ENCODE measurements around the gene PITPNM1.
A peak's percentile ranks its signal among the peaks of the same experiment; 100 is the strongest.
"Not testable (repeated sequence)": the region's sequence is repeated elsewhere in the genome, so short reads cannot be mapped to it uniquely, and the experiment has no call there.

PITPNM1 gene

GRCh38 chr11:67522844-67523555 is 17.8 kb upstream of the PITPNM1 start, which contains the start of gene CABP2:
TSS of gene CABP2 (minus strand) at chr11:67523446. CDS start at chr11:67523326, 120 bp downstream.
- no peak for DNase-seq

- DNase-seq: no peak
These were observed 17.2 kb upstream of the PITPNM1 start for GRCh38 chr11:67522338-67522737.

DNA sequence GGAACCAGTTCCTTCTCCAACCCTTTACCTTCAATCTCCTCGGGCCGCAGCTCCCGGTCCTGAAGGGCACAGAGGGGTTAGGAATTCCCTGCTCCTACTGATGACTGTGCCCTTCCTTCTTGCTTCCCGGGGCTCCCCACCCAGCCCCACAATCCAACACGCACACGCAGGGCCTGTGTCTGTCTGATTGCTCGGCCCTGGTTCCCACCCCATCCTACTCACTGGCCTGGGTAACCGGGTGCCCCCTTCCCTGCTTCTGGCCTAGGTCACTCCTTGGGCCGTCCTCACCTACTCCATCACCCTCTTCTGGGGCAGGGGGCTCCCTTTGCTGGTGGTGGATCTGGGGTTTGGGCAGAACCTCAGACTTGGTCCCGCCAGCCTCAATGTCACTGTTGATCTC is 16.8 kb upstream of the PITPNM1 start:
- no peak for DNase-seq

DNA sequence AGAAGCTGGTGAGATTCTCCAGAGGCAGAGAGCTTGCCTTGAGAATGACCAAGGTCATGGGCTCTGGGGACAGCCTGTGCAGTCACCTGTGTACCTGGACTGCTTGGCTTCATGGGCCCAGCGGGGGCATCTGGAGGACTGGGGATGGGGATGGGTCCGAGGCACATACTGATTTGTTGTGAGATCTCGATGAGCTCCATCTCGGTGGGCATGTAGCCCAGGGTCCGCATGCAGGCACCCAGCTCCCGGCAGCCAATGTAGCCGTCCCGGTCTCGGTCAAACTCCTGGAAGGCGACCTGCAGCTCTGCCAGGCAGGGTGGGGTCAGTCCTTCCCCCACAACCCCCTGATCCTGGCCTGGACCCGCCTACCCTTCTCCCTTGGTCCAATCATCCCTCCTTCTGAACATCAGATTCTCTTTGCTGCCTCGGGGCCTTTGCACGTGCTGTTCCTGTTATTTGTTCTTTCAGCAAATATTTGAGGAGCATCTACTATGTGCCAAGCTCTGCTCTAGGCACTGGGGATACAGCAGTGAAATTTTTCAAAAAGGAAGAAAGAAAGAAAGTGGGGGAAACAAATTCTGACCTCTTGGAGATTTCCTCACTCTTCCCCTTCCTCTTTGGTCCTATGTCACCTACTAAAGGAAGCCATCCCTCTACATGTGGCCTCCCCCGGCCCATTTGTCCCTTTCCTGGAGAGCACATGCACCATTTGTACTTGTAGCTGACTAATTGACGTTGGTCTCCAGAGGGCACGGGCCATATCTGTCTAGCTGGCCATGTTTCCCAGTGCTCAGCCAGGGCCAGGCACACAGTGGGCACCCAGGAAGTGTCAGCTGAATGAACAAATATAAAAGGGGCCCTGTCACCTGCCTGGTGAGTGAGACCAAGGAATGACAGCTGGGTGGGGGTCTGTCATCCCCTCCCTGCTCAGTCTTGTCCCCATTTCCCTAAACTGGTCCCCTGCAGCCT is 16.0 kb upstream of the PITPNM1 start:
- no peak for DNase-seq

DNA sequence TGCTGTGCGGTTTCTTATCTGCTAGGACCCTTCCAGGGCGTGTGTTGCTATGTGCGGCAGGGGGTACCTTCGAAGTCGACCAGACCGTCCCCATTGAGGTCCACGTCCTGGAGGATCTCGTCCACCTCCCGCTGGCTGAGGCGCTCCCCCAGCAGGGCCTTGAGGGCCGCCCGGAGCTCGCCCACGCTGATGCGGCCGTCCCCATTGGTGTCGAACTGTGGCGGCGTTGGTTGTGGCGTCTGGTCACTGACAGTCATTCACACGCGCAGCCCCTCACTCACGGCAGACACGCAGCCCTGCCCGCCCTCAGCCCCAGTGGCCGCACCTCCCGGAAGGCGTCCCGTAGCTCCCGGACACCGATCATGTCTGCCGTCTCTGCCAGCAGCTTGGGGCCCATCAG is 14.6 kb upstream of the PITPNM1 start:
- no peak for DNase-seq

- DNase-seq: no peak
These were observed 12.8 kb upstream of the PITPNM1 start for GRCh38 chr11:67517784-67518552.

GRCh38 chr11:67516806-67517205 is 11.6 kb upstream of the PITPNM1 start:
- DNase-seq: no peak

GRCh38 chr11:67514116-67514515 is 9.0 kb upstream of the PITPNM1 start:
- DNase-seq: no peak

DNA sequence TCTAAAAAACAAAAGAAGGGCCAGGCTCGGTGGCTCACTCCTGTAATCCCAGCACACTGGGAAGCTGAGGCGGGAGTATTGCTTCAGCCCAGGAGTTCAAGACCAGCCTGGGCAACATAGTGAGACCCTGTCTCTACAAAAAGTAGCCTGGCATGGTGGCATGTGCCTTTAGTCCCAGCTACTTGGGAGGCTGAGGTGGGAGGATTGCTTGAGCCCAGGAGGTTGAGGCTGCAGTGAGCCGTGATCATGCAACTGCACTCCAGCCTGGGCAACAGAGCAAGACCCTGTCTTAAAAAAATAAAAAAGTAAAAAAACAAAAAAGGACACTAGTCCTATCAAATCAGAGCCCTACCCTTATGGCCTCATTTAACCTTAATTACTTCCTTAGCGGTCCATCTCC is 6.4 kb upstream of the PITPNM1 start:
- not testable (repeated sequence) for DNase-seq

DNA sequence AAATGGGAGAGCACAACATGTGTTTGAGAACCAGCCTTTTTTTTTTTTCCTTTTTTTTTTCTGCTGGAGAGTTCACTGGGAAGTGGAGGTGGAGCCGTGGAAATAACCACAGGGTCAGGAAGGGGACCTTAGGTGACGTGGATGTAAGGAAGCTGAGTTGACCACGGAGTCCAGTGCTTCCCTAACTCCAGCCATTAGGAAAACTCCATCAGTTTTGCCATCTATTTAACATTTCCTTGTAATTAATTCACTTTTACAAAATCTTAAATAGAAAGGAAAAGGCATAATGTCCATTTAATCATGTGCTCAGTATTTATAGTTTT is 4.8 kb upstream of the PITPNM1 start:
- DNase-seq: no peak

GRCh38 chr11:67508486-67509121 is 3.4 kb upstream of the PITPNM1 start:
- DNase-seq: peak; percentile 89 to 99

DNA sequence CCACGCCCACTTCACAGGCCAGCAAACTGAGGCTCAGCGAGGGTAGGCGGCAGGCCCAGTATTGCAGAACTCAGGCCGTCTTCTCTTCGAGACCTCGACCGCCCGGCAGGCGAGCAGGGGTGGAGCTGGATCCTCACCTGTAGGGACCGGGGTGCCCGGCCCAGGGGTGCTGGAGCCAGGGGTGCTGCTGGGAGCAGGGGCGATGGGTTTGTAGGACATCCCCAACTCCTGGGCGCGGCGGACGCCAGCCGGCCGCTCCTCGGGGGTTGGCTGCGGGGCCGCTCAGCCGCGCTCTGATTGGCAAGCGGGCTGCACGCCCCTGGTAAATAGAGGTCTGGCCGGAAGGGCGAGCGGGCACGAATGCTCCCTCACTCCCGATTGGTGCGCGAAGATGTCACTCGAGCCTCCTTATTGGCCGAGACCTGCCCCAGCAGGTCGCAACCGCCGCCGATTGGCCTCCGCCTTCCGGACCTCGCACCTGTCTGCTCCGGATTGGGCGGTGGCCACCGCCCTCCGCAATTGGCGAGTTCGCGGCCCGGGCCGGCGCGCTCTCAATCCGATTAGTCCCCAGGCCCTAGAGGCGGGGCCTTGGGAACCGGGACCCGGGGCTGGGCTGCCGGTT is 2.8 kb upstream of the PITPNM1 start, which contains the start of gene CDK2AP2:
CDK2AP2 (minus strand) TSS at position 299 of the 622 bp plus-strand sequence; CDS start at position 219, 80 bp downstream.
- DNase-seq: peak; percentile 98 to 99

DNA sequence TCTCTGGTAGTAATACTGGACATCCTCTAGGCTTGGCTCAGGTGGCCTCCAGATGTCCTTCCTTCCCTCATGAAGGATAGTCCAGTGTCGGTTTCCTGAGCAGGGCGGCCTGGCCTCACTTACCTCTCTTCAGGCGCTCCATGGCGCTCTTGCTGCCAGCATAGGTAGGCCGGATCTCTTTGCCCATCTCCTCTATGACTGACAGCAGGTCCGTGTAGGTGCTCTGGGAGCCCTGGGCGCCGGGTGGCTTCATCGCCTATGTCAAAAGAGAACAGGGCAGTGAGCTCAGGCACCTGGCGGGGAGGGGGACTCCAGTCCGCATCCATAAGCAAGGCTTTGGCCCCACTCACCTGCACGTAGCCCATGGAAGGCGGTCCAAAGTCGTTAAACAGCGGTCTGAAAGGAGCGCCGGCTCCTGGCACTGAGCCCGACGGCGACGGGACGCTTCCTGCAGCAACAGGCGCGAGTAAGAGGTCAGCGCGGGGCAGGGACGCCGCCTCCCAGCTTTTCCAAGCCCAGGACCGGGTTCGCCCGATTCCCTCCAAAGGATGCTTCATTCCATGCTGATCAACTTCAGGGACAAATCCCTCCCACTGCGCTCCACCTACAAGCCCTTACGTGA is 2.2 kb upstream of the PITPNM1 start:
- DNase-seq: no peak

DNA sequence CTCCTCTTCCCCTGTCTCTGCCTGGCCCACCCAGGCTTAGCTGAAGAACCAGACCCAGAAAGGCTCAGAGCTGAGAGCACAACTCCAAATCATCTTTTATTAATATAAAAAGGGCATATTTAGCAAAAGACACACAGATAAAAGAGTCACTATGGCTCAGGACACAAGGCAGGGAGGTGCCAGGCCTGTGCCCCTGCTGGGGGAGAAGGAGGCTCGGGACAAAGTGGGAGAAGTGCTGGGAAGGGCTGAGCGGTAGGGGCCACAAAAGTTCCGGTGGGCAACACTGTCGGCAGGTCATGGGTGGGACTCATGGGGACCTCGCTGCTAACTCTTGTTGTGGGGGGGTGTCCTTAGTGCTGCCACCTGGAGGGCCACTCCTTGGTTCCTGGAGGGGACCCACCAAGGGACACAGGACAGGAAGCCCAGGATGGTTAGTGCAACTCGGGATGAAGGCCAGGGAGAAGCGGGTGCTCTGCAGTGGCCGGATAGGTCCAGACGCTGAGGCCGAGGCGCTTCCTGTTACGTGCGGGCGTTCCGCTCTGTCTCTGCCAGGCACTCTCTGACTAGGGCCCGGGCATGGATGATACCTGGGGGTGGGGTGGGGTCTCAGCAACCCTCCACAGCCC is 1.4 kb upstream of the PITPNM1 start:
- no peak for DNase-seq

DNA sequence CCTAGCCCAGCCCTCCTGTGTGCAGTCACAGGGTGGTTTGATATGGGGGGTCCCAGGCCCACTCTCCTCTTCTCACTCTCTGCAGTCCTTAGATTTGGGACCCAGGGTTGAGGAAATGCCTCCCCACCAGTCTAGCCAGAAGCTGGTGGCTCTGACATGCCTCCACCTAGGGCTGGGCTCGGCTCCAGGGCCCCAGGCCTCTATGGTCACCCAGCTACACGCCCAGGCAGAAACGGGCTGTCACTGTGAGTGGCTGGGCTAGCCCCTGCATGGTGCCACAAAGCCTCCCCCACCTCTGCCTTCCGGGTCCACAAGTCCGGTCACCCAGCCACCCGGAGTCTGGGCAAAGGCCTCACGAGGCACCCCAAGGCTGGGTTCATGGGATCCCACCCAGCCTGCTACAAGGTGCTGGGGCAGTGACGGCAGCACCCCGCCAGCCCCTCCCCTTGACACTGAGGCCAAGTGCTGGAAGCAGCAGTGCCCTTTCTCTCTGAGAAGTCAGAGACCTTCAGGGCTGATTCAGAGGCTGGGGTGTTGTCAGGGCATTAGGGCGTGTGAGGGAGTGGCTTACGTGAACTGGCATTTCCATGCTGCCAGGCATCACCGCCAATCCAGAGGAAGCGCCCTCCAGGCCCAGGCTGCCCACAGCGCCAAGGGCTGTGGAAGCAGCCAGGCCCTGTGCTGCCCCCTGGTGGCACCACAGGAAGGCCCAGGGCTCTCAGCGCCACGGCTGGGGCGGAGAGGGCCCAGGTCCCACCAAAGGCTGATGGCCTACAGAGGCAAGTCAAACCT is 638 bp upstream of the PITPNM1 start:
- DNase-seq: peak; percentile 96 to 97

- no peak for DNase-seq
These were observed 886 bp downstream of the PITPNM1 start for GRCh38 chr11:67504005-67504949.

GRCh38 chr11:67503119-67504004 is 1.8 kb downstream of the PITPNM1 start:
- no peak for DNase-seq

Data from inflammatory macrophage treated with lipopolysaccharide for 1 hour (primary cell).